GM18873 (cell line): ENCODE results near the gene C12orf75.

Experiments
- ATAC-seq: cut with Tn5 transposase; IDR thresholded peaks from one replicate; pipeline ENCODE4 v1.9.1; 2021; ENCODE audit warnings: mild to moderate bottlenecking, moderate library complexity, moderate number of reproducible peaks; ENCODE audit not compliant: unreplicated experiment, low FRiP score

The C12orf75 gene

GRCh38 chr12:105406497-105406896 lies 76.0 kb downstream of the C12orf75 start:
- ATAC-seq = no peak

GRCh38 chr12:105409279-105409678 lies 78.8 kb downstream of the C12orf75 start:
- ATAC-seq = no peak

- ATAC-seq = no peak
Measured at GRCh38 chr12:105409801-105410471, 79.4 kb downstream of the C12orf75 start.

- ATAC-seq = no peak
Measured at GRCh38 chr12:105413911-105414487, 83.5 kb downstream of the C12orf75 start.

- no peak for ATAC-seq
Measured at GRCh38 chr12:105417732-105418131, 87.2 kb downstream of the C12orf75 start.

- ATAC-seq = no peak
Measured at GRCh38 chr12:105418229-105418628, 87.7 kb downstream of the C12orf75 start.

- ATAC-seq = no peak
Measured at GRCh38 chr12:105418821-105419291, 88.4 kb downstream of the C12orf75 start.

GRCh38 chr12:105419606-105420005 lies 89.1 kb downstream of the C12orf75 start:
- no peak for ATAC-seq

GRCh38 chr12:105420046-105420445 lies 89.6 kb downstream of the C12orf75 start:
- ATAC-seq = no peak

GRCh38 chr12:105420659-105421240 lies 90.3 kb downstream of the C12orf75 start:
- ATAC-seq = no peak
